Diencephalon (tissue), 1 donor: ENCODE data around the gene LILRA6. TPM values are rescaled to one million over a fixed set of nuclear protein-coding genes. Genes with fewer than 3 reads are reported as not detected.

Experiments
- small RNA-seq: library from RNA; depleted of rRNA; stranded (forward); fragments of <200 nt; gene quantifications from one replicate; pipeline ENCODE3, GENCODE V24; 2014
- total RNA-seq: library from RNA; depleted of rRNA; stranded (reverse); fragments of >200 nt; gene quantifications from one replicate; pipeline ENCODE4 v1.2.3, GENCODE V29; 2014

The LILRA6 gene
- total RNA-seq, result 0.23 TPM

DNA sequence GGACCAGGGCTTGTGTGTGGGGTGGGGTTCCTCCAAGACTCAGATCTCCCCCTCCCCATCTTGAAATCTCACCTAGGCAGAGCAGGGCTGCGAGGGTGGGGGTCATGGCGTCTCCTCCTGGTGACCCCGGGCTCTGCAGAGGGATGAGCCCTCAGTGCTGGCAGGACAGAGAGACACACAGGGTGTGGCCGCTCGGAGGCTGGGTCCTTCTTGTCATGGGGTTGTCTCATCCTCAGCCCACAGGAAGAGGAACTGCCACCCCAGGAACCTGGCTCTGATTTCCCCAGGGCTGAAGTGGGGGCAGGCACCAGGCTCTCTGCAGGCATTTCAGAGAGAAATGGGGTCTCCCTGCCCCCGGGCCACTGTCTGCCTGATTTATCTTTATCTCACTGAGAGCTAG is at the start of gene LILRA6:
LILRA6 (minus strand) TSS at position 145 of the 400 bp plus-strand sequence.

DNA sequence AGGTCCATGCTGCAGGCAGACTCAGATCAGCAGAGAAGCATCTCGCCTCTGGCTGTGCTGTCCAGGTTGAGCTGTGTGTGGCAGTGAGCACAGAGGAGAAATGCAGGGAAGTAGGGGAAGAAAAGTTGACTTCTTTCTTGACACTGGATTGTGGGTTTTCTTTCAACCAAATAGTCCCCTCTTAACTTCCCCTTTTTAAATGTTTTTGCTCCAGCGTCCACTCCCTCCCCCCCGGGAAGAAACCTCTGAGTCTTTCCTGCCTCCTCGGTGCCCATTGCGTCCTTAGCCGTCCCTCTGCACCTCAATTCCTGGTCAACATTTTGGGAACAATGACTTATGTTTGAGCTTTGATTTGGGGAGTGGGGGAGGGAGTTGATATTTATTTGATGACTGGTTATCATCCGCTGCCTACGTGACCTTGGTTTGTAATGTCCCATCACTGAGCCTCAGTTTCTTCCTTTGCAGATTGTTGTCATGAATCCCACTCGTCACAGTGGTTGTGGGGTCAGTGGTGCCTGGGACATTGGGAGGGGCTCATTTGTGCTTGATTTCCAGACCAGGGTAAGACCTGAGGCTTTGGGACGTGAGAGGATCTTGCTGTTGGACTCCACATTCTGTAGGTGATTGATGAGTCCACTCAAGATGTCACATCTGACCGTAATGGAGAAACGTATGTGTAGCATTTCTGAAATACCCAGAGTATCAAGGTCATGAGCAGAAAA is 38.6 kb upstream of the LILRA6 start, which contains the start of gene LILRB2:
LILRB2 (minus strand) TSS at position 104 of the 722 bp plus-strand sequence. CDS start 614 bp downstream, outside the sequence.

DNA sequence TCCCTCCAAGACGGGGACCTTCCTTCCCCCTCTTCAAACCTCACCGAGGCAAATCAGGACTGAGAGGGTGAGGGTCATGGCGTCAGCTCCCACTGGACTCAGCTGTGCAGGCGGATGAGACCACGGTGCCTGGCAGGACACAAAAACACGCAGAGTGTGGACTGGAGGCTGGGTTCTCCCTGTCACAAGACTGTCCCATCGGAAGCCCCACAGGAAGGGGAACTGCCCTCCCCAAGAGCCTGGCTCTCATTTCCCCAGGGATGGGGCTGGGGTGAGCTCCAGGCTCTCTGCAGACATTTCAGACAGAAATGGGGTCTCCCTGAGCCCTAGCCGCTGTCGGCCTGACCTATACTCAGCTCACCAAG is 14.5 kb upstream of the LILRA6 start, which contains the start of gene LILRB5:
LILRB5 (minus strand) TSS at position 158 of the 365 bp plus-strand sequence; CDS start at position 78, 80 bp downstream.

DNA sequence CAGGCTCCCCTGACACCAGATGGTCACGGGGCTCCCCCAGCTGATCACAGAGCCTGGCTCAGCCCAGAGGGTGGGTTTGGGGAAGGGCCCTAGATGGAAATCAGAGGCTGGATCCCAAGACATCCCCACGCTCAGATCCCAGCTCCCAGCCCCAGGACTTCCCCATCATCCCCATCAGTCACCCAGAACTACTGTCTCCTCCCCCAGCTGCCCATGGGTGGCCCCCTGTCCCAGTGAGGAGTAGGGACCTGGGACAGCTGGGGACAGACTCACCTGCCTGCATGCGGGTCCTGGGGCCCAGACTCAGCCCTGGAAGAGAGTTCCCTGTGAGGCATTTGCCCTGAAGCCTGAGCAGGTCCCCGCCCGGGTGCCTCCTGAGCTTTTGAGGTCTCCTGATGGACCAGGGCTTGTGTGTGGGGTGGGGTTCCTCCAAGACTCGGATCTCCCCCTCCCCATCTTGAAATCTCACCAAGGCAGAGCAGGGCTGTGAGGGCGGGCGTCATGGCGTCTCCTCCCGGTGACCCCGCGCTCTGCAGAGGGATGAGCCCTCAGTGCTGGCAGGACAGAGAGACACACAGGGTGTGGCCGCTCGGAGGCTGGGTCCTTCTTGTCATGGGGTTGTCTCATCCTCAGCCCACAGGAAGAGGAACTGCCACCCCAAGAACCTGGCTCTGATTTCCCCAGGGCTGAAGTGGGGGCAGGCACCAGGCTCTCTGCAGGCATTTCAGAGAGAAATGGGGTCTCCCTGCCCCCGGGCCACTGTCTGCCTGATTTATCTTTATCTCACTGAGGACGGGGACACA is 19.9 kb downstream of the LILRA6 start, which contains the start of gene LILRB3:
LILRB3 (minus strand) TSS at position 534 of the 803 bp plus-strand sequence; CDS start at position 503, 31 bp downstream.

DNA sequence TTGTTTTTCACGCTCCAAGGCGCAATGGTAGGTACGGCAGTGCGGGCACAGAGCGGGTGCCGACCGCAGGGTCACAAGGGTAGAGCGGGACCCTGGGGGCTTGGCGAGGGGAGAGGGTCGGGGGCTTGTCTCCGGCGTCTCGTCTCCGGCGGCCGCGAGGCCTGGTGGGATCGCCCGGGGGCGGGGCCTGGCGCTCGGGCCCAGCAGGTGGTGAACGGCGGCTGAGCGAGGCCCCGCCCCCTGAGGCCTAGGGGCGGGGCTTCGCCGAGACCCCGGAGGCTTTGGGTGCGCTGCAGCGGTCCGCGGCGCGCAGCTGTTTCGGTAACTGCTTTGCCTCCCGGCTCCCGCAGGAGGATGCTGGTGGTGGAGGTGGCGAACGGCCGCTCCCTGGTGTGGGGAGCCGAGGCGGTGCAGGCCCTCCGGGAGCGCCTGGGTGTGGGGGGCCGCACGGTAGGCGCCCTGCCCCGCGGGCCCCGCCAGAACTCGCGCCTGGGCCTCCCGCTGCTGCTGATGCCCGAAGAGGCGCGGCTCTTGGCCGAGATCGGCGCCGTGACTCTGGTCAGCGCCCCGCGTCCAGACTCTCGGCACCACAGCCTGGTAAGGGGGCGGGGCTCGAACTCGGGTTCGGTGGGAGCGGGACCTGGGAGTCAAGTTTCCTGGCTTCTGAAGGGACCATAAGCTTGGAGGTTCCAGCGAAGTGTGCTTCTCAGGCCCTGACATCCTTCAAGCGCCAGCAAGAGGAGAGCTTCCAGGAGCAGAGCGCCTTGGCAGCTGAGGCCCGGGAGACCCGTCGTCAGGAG is 51.4 kb downstream of the LILRA6 start, which contains the start of gene TSEN34:
TSEN34 (plus strand) TSS at position 298 of the 800 bp plus-strand sequence; CDS start at position 355, 57 bp downstream.

DNA sequence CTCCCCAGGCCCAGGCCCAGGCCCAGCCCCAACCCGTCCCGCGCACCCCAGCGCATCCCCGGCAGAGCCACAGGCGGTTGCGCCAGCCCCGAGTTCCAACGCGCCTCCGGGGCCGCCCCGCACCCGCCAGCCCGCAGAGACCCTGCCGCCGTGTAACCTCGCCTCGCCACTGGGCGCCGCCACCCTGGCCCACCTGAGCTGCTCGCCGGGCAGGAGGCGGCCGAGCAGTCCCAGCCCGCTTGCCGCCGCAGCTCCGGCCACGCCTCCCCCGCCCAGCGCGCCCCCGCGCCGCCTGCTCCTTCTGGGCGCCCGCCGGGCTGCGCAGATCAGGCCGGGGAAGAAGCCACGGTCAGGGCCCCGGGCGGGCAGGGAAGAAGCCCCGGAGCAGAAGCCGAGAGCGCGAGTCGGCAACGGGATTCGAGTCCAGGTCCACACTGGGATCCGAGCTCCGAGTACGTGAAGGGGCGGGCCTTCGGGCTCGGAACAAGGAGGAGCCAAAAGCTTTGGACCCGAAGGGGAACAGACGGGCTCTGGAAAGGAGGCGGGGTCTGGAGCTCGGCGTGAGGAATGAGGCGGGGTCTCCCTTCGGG is 53.4 kb downstream of the LILRA6 start, which contains the start of gene MBOAT7:
MBOAT7 (minus strand) TSS at position 436 of the 590 bp plus-strand sequence. CDS start 1,072 bp downstream, outside the sequence.

Small RNAs within 50 kb of the gene (small RNA-seq; reads per million reads assigned to genes)
- gene MIR4752 (not detected), gene RNU6-1307P (not detected)

Other genes starting within 250 kb of the LILRA6 start
- gene VSTM1, start 178.9 kb downstream of the LILRA6 start, total RNA-seq, result 0.23 TPM
- gene TARM1, start 161.4 kb downstream of the LILRA6 start, total RNA-seq, result not detected
- gene OSCAR, start 142.0 kb downstream of the LILRA6 start, total RNA-seq, result 0.46 TPM
- 13.1 TPM for gene NDUFA3, start 139.9 kb downstream of the LILRA6 start, total RNA-seq
- gene TFPT, start 127.1 kb downstream of the LILRA6 start, total RNA-seq, result 11.5 TPM
- gene PRPF31, start 127.0 kb downstream of the LILRA6 start, total RNA-seq, result 31.6 TPM
- gene CNOT3, start 105.0 kb downstream of the LILRA6 start, total RNA-seq, result 6.0 TPM
- 5.3 TPM for gene LENG1, start 83.1 kb downstream of the LILRA6 start, total RNA-seq
- gene TMC4, start 69.6 kb downstream of the LILRA6 start, total RNA-seq, result 0.46 TPM
- 49.6 TPM for gene MBOAT7, start 53.2 kb downstream of the LILRA6 start, total RNA-seq
- gene TSEN34, start 51.5 kb downstream of the LILRA6 start, total RNA-seq, result 30.2 TPM
- gene RPS9, start 41.9 kb downstream of the LILRA6 start, total RNA-seq, result 1,605 TPM
- gene LILRB3, start 19.8 kb downstream of the LILRA6 start, total RNA-seq, result 0.92 TPM
- gene LILRB5, start 14.5 kb upstream of the LILRA6 start, total RNA-seq, result 0.23 TPM
- 0.46 TPM for gene LILRB2, start 38.3 kb upstream of the LILRA6 start, total RNA-seq
- gene LILRA5, start 70.4 kb upstream of the LILRA6 start, total RNA-seq, result 0.92 TPM
- gene LILRA4, start 96.4 kb upstream of the LILRA6 start, total RNA-seq, result 0.23 TPM
- gene LAIR1, start 122.1 kb upstream of the LILRA6 start, total RNA-seq, result 2.8 TPM
- gene TTYH1, start 172.7 kb upstream of the LILRA6 start, total RNA-seq, result 191 TPM
- 24.7 TPM for gene LENG8, start 206.4 kb upstream of the LILRA6 start, total RNA-seq
- gene LENG9, start 221.0 kb upstream of the LILRA6 start, total RNA-seq, result 1.6 TPM
- gene CDC42EP5, start 230.5 kb upstream of the LILRA6 start, total RNA-seq, result 1.2 TPM